ENCODE results near the gene TNPO1.

Gene TNPO1

DNA sequence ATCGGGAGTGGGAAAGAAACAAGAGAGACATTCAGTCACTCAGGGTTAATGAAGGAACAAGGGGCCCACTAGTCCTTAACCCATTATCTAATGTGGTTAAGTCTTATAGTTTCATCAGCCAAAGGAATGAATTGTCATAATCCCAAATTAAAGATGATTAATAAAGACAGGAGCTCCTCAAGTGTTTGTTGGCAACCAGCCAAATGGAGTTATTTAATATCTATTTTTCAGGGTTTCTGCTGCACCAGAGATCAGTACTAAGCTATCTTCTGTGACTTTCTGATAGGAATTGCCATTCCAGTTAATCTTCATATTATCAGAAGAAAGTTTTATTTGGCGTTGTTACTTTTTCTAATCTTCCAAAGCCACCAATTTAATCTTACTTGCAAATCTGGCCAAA, 105.4 kb downstream of the TNPO1 start:
- TF ChIP-seq, protein P1, sequence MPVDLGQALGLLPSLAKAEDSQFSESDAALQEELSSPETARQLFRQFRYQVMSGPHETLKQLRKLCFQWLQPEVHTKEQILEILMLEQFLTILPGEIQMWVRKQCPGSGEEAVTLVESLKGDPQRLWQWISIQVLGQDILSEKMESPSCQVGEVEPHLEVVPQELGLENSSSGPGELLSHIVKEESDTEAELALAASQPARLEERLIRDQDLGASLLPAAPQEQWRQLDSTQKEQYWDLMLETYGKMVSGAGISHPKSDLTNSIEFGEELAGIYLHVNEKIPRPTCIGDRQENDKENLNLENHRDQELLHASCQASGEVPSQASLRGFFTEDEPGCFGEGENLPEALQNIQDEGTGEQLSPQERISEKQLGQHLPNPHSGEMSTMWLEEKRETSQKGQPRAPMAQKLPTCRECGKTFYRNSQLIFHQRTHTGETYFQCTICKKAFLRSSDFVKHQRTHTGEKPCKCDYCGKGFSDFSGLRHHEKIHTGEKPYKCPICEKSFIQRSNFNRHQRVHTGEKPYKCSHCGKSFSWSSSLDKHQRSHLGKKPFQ (tag by site-specific recombination; IDR thresholded peaks at IDR 0.05) = no peak
- TF ChIP-seq ZNF629 (tag by site-specific recombination; IDR thresholded peaks at IDR 0.05) = no peak
- peak; percentile 39; the same call in 1 of the 2 replicates for TF ChIP-seq ZFP69B (tag by site-specific recombination; IDR thresholded peaks at IDR 0.05)
- no peak for TF ChIP-seq ZNF776 (tag by site-specific recombination; IDR thresholded peaks at IDR 0.05; ENCODE audit: borderline replicate concordance)
- TF ChIP-seq ZNF600 (tag by site-specific recombination; IDR thresholded peaks at IDR 0.05) = no peak
- TF ChIP-seq KLF10 (tag by site-specific recombination; IDR thresholded peaks at IDR 0.05) = no peak
- TF ChIP-seq, protein P2, sequence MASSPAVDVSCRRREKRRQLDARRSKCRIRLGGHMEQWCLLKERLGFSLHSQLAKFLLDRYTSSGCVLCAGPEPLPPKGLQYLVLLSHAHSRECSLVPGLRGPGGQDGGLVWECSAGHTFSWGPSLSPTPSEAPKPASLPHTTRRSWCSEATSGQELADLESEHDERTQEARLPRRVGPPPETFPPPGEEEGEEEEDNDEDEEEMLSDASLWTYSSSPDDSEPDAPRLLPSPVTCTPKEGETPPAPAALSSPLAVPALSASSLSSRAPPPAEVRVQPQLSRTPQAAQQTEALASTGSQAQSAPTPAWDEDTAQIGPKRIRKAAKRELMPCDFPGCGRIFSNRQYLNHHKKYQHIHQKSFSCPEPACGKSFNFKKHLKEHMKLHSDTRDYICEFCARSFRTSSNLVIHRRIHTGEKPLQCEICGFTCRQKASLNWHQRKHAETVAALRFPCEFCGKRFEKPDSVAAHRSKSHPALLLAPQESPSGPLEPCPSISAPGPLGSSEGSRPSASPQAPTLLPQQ (tag by site-specific recombination; IDR thresholded peaks at IDR 0.05) = peak; percentile 65
- no peak for TF ChIP-seq ZNF544 (tag by site-specific recombination; IDR thresholded peaks at IDR 0.05)
- TF ChIP-seq ZNF16 (tag by site-specific recombination; IDR thresholded peaks at IDR 0.05; ENCODE audit: low read depth) = no peak
- TF ChIP-seq ZNF514 (tag by site-specific recombination; IDR thresholded peaks at IDR 0.05) = no peak
- TF ChIP-seq, protein P3, sequence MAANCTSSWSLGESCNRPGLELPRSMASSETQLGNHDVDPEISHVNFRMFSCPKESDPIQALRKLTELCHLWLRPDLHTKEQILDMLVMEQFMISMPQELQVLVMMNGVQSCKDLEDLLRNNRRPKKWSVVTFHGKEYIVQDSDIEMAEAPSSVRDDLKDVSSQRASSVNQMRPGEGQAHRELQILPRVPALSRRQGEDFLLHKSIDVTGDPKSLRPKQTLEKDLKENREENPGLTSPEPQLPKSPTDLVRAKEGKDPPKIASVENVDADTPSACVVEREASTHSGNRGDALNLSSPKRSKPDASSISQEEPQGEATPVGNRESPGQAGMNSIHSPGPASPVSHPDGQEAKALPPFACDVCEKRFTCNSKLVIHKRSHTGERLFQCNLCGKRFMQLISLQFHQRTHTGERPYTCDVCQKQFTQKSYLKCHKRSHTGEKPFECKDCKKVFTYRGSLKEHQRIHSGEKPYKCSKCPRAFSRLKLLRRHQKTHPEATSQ (tag by site-specific recombination; IDR thresholded peaks at IDR 0.05) = no peak
- TF ChIP-seq, protein P4, sequence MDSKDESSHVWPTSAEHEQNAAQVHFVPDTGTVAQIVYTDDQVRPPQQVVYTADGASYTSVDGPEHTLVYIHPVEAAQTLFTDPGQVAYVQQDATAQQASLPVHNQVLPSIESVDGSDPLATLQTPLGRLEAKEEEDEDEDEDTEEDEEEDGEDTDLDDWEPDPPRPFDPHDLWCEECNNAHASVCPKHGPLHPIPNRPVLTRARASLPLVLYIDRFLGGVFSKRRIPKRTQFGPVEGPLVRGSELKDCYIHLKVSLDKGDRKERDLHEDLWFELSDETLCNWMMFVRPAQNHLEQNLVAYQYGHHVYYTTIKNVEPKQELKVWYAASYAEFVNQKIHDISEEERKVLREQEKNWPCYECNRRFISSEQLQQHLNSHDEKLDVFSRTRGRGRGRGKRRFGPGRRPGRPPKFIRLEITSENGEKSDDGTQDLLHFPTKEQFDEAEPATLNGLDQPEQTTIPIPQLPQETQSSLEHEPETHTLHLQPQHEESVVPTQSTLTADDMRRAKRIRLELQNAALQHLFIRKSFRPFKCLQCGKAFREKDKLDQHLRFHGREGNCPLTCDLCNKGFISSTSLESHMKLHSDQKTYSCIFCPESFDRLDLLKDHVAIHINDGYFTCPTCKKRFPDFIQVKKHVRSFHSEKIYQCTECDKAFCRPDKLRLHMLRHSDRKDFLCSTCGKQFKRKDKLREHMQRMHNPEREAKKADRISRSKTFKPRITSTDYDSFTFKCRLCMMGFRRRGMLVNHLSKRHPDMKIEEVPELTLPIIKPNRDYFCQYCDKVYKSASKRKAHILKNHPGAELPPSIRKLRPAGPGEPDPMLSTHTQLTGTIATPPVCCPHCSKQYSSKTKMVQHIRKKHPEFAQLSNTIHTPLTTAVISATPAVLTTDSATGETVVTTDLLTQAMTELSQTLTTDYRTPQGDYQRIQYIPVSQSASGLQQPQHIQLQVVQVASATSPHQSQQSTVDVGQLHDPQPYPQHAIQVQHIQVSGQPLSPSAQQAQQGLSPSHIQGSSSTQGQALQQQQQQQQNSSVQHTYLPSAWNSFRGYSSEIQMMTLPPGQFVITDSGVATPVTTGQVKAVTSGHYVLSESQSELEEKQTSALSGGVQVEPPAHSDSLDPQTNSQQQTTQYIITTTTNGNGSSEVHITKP (tag by site-specific recombination; IDR thresholded peaks at IDR 0.05) = no peak
- no peak for TF ChIP-seq ZNF426 (tag by site-specific recombination; IDR thresholded peaks at IDR 0.05)
- peak; percentile 37; the same call in 1 of the 2 replicates for TF ChIP-seq ZNF37A (tag by site-specific recombination; IDR thresholded peaks at IDR 0.05)
- TF ChIP-seq ZFHX2 (tag by site-specific recombination; conservative IDR thresholded peaks at IDR 0.05) = no peak
- TF ChIP-seq, protein P5, sequence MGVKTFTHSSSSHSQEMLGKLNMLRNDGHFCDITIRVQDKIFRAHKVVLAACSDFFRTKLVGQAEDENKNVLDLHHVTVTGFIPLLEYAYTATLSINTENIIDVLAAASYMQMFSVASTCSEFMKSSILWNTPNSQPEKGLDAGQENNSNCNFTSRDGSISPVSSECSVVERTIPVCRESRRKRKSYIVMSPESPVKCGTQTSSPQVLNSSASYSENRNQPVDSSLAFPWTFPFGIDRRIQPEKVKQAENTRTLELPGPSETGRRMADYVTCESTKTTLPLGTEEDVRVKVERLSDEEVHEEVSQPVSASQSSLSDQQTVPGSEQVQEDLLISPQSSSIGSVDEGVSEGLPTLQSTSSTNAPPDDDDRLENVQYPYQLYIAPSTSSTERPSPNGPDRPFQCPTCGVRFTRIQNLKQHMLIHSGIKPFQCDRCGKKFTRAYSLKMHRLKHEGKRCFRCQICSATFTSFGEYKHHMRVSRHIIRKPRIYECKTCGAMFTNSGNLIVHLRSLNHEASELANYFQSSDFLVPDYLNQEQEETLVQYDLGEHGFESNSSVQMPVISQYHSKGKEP (tag by site-specific recombination; IDR thresholded peaks at IDR 0.05) = peak; percentile 43; the same call in 1 of the 2 replicates
- no peak for TF ChIP-seq ZBTB17 (tag by site-specific recombination; IDR thresholded peaks at IDR 0.05)
- TF ChIP-seq, protein P6, sequence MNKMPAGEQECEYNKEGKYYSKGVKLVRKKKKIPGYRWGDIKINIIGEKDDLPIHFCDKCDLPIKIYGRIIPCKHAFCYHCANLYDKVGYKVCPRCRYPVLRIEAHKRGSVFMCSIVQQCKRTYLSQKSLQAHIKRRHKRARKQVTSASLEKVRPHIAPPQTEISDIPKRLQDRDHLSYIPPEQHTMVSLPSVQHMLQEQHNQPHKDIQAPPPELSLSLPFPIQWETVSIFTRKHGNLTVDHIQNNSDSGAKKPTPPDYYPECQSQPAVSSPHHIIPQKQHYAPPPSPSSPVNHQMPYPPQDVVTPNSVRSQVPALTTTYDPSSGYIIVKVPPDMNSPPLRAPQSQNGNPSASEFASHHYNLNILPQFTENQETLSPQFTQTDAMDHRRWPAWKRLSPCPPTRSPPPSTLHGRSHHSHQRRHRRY (tag by site-specific recombination; IDR thresholded peaks at IDR 0.05) = no peak
- no peak overlapping the region for H3K4me3 ChIP-seq (ENCODE audit: low read depth, low read length)
- no peaks in the 10 kb centered on the region for H3K9me3 ChIP-seq (ENCODE audit: control insufficient read depth, insufficient read depth, low read depth, low read length)
- no peak overlapping the region for H3K27ac ChIP-seq (ENCODE audit: extremely low read depth, low read depth, low read length)
- no peaks in the 10 kb centered on the region for H3K4me1 ChIP-seq (ENCODE audit: control insufficient read depth, insufficient read depth, low read length)
- CTCF ChIA-PET = interaction anchor here (0.6 to 1.0 kb wide), 5 partner anchors 23 to 529 kb away, joined by 3 to 4 read pairs (median 3); no protein-coding TSS in a partner anchor
- POLR2A ChIA-PET = interaction anchor here (1.5 kb wide), 1 partner anchor 527 kb away, joined by 5 read pairs; the partner anchor contains the start of gene FOXD1
- no peaks in the 10 kb centered on the region for H3K36me3 ChIP-seq (ENCODE audit: control insufficient read depth in 2 of 2, insufficient read depth in 1 of 2, low read length in 2 of 2)
